ENCODE data around the gene ISL2.

- TF ChIP-seq EZH2 (IDR thresholded peaks at IDR 0.05; ENCODE audit: borderline replicate concordance, low read depth, low read length, severe bottlenecking) (no peak), CTCF (IDR thresholded peaks at IDR 0.05; ENCODE audit: borderline replicate concordance, extremely low read depth, low read length, poor library complexity, severe bottlenecking) (no peak)
These were observed 50.4 kb downstream of the ISL2 start for GRCh38 chr15:76386926-76387325.
